GM12878 (cell line): ENCODE results near the gene CPSF6.

Experiments
- CTCF ChIP-seq, 3 experiments: IDR thresholded peaks in 2 of 3; conservative IDR thresholded peaks in 1 of 3; 2 replicates each; pipeline ENCODE4 v1.5.1; 2011; ENCODE audit warnings: low read depth in 3 of 3, low read length in 3 of 3, mild to moderate bottlenecking in 3 of 3, control low read depth in 2 of 3, moderate library complexity in 2 of 3, inconsistent platforms in 1 of 3, mixed read lengths in 1 of 3; ENCODE audit not compliant: control insufficient read depth in 2 of 3, insufficient read depth in 1 of 3; ENCODE audit errors: extremely low read depth in 1 of 3
- EZH2 ChIP-seq: IDR thresholded peaks from 2 replicates; pipeline ENCODE4 v1.6.1; 2012; ENCODE audit warnings: low read depth, mild to moderate bottlenecking, control low read depth, inconsistent platforms, low read length, borderline replicate concordance; ENCODE audit not compliant: control insufficient read depth
- PBX3 ChIP-seq: IDR thresholded peaks from 2 replicates; pipeline ENCODE4 v1.6.1; 2011; ENCODE audit warnings: mild to moderate bottlenecking, low read depth, low read length, moderate library complexity; ENCODE audit not compliant: insufficient replicate concordance
- SUPT20H ChIP-seq: IDR thresholded peaks from 2 replicates; pipeline ENCODE4 v1.6.1; 2011; ENCODE audit warnings: low read depth, mild to moderate bottlenecking, low read length, moderate library complexity, borderline replicate concordance; ENCODE audit not compliant: control insufficient read depth
- USF2 ChIP-seq: IDR thresholded peaks from 2 replicates; pipeline ENCODE4 v1.6.1; 2011; ENCODE audit warnings: low read depth, low read length, improper control_type of control experiment, borderline replicate concordance

GRCh38 chr12:69284131-69284530 lies 44.8 kb downstream of the CPSF6 start:
- no peak for TF ChIP-seq CTCF (IDR thresholded peaks at IDR 0.05 in 2 of 3, conservative IDR thresholded peaks at IDR 0.05 in 1 of 3; ENCODE audit: control insufficient read depth in 2 of 3, extremely low read depth in 1 of 3, insufficient read depth in 1 of 3, low read depth in 3 of 3, low read length in 3 of 3)
- TF ChIP-seq PBX3, result no peak
- no peak for TF ChIP-seq EZH2
- no peak for TF ChIP-seq SUPT20H
- TF ChIP-seq USF2, result no peak
